HEK293 (cell line): ENCODE results near the gene TSC2.

ENCODE experiments used
- CTCF ChIA-PET: fragments of 350-600 bp; formaldehyde crosslinking; extraction: SDS; loops from one replicate; lab custom pipeline; 2021; ENCODE audit warnings: antibody characterized with exemption; lab: Yijun Ruan, JAX
- POLR2A ChIA-PET: fragments of 300-600 bp; formaldehyde crosslinking; extraction: SDS; loops from one replicate; lab custom pipeline; 2020; ENCODE audit warnings: antibody characterized with exemption, inconsistent platforms; lab: Yijun Ruan, JAX
- H3K27ac ChIP-seq: fragments of 200-500 bp; sonication (Bioruptor generic); 2 replicates; pipeline ENCODE4 v1.5.1; 2014; ENCODE audit warnings: low read depth, low read length, control low read depth, inconsistent platforms; ENCODE audit errors: extremely low read depth
- H3K36me3 ChIP-seq, 2 experiments: fragments of 200-500 bp in 1 of 2; sonication (Bioruptor generic) in 1 of 2; 1 replicate in 1 of 2; 2 replicates in 1 of 2; pipeline ENCODE4 v1.5.1; 2014 to 2017; ENCODE audit warnings: inconsistent platforms in 2 of 2, low read length in 2 of 2; ENCODE audit not compliant: control insufficient read depth in 2 of 2, insufficient read depth in 1 of 2
- H3K4me1 ChIP-seq: fragments of 200-500 bp; sonication (Bioruptor generic); 2 replicates; pipeline ENCODE4 v1.5.1; 2014; ENCODE audit warnings: mild to moderate bottlenecking, low read length, inconsistent platforms; ENCODE audit not compliant: control insufficient read depth, insufficient read depth
- H3K4me3 ChIP-seq: 2 replicates; pipeline ENCODE4 v1.5.1; 2011; ENCODE audit warnings: low read depth, mild to moderate bottlenecking, control low read depth, low read length, moderate library complexity
- H3K9me3 ChIP-seq: fragments of 200-500 bp; sonication (Bioruptor generic); 2 replicates; pipeline ENCODE4 v1.5.1; 2014; ENCODE audit warnings: low read depth, low read length, inconsistent platforms; ENCODE audit not compliant: control insufficient read depth, insufficient read depth
- AEBP2 ChIP-seq: fragments of 450-650 bp; formaldehyde crosslinking; IDR thresholded peaks from 2 replicates; pipeline ENCODE4 v1.5.1; 2016; ENCODE audit warnings: missing biosample characterization, missing genetic modification characterization, borderline replicate concordance
- ATF2 ChIP-seq: fragments of 450-650 bp; formaldehyde crosslinking; IDR thresholded peaks from 2 replicates; pipeline ENCODE4 v1.5.1; 2016; ENCODE audit warnings: missing biosample characterization, missing genetic modification characterization, low read depth
- FEZF1 ChIP-seq: fragments of 450-650 bp; formaldehyde crosslinking; IDR thresholded peaks from 2 replicates; pipeline ENCODE4 v1.5.1; 2016; ENCODE audit warnings: missing biosample characterization, missing genetic modification characterization
- INSM2 ChIP-seq: fragments of 450-650 bp; formaldehyde crosslinking; IDR thresholded peaks from 2 replicates; pipeline ENCODE4 v1.5.1; 2016; ENCODE audit warnings: missing biosample characterization, missing genetic modification characterization
- PBX3 ChIP-seq: sonication (generic); formaldehyde crosslinking; IDR thresholded peaks from 2 replicates; pipeline ENCODE4 v1.8.1; 2022; ENCODE audit warnings: mild to moderate bottlenecking, moderate library complexity, missing genetic modification reagents
- SCRT2 ChIP-seq: fragments of 450-650 bp; formaldehyde crosslinking; IDR thresholded peaks from 2 replicates; pipeline ENCODE4 v1.5.1; 2016; ENCODE audit warnings: missing biosample characterization, missing genetic modification characterization
- YY1 ChIP-seq: fragments of 450-650 bp; formaldehyde crosslinking; IDR thresholded peaks from 2 replicates; pipeline ENCODE4 v1.5.1; 2018; ENCODE audit warnings: missing biosample characterization, missing genetic modification characterization
- ZBTB48 ChIP-seq: fragments of 450-650 bp; formaldehyde crosslinking; IDR thresholded peaks from 2 replicates; pipeline ENCODE4 v1.5.1; 2016; ENCODE audit warnings: missing biosample characterization, missing genetic modification characterization
- ZNF157 ChIP-seq: fragments of 450-650 bp; formaldehyde crosslinking; IDR thresholded peaks from 2 replicates; pipeline ENCODE4 v1.5.1; 2016; ENCODE audit warnings: missing biosample characterization, missing genetic modification characterization
- ZNF174 ChIP-seq: fragments of 450-650 bp; formaldehyde crosslinking; IDR thresholded peaks from 2 replicates; pipeline ENCODE4 v1.5.0; 2017; ENCODE audit warnings: missing biosample characterization, mild to moderate bottlenecking, missing genetic modification characterization
- ZNF19 ChIP-seq: fragments of 450-650 bp; formaldehyde crosslinking; IDR thresholded peaks from 2 replicates; pipeline ENCODE4; 2016; ENCODE audit warnings: missing biosample characterization, missing genetic modification characterization, low read depth
- ZNF2 ChIP-seq: fragments of 450-650 bp; formaldehyde crosslinking; IDR thresholded peaks from 2 replicates; pipeline ENCODE4 v1.5.1; 2016; ENCODE audit warnings: missing biosample characterization, missing genetic modification characterization
- ZNF23 ChIP-seq: fragments of 450-650 bp; formaldehyde crosslinking; IDR thresholded peaks from 2 replicates; pipeline ENCODE4 v1.5.1; 2016; ENCODE audit warnings: missing biosample characterization, missing genetic modification characterization, borderline replicate concordance
- ZNF280C ChIP-seq: fragments of 450-650 bp; formaldehyde crosslinking; IDR thresholded peaks from 2 replicates; pipeline ENCODE4 v1.5.1; 2016; ENCODE audit warnings: missing biosample characterization, missing genetic modification characterization
- ZNF639 ChIP-seq: fragments of 450-650 bp; formaldehyde crosslinking; IDR thresholded peaks from 2 replicates; pipeline ENCODE4 v1.5.1; 2016; ENCODE audit warnings: missing biosample characterization, missing genetic modification characterization
- ZNF692 ChIP-seq: fragments of 450-650 bp; formaldehyde crosslinking; IDR thresholded peaks from 2 replicates; pipeline ENCODE4 v1.5.1; 2016; ENCODE audit warnings: missing biosample characterization, missing genetic modification characterization
- ZNF76 ChIP-seq: fragments of 450-650 bp; formaldehyde crosslinking; IDR thresholded peaks from 2 replicates; pipeline ENCODE4; 2016; ENCODE audit warnings: low read depth, missing biosample characterization, missing genetic modification characterization, borderline replicate concordance
- ZNF776 ChIP-seq: fragments of 450-650 bp; formaldehyde crosslinking; IDR thresholded peaks from 2 replicates; pipeline ENCODE4 v1.5.0; 2017; ENCODE audit warnings: missing biosample characterization, missing genetic modification characterization, borderline replicate concordance
- ZSCAN4 ChIP-seq: fragments of 450-650 bp; formaldehyde crosslinking; IDR thresholded peaks from 2 replicates; pipeline ENCODE4 v1.5.1; 2017; ENCODE audit warnings: missing biosample characterization, missing genetic modification characterization

TSC2 gene

GRCh38 chr16:2061023-2061422, 13.2 kb downstream of the TSC2 start (continued):
- TF ChIP-seq ZNF692 (no peak), ZNF23 (tag by site-specific recombination) (no peak), AEBP2 (tag by site-specific recombination) (no peak)

GRCh38 chr16:2061526-2061925, 13.7 kb downstream of the TSC2 start:
- CTCF ChIA-PET: no interaction called here
- no peak for TF ChIP-seq ATF2 (tag by site-specific recombination)
- no peak for TF ChIP-seq YY1
- no peak for TF ChIP-seq SCRT2 (tag by site-specific recombination)
- no peak for TF ChIP-seq ZNF19
- no peak for TF ChIP-seq ZNF174 (tag by site-specific recombination)
- TF ChIP-seq ZBTB48: no peak
- no peak for TF ChIP-seq FEZF1 (tag by site-specific recombination)
- TF ChIP-seq ZNF639 (tag by site-specific recombination): no peak
- no peak for TF ChIP-seq ZNF280C
- TF ChIP-seq PBX3: no peak
- no peak for TF ChIP-seq ZSCAN4
- TF ChIP-seq INSM2 (tag by site-specific recombination): no peak
- no peak for TF ChIP-seq ZNF2 (tag by site-specific recombination)
- no peak for TF ChIP-seq ZNF76 (tag by site-specific recombination)
- TF ChIP-seq ZNF157 (tag by site-specific recombination): no peak
- TF ChIP-seq ZNF776: no peak
- Histone ChIP-seq H3K36me3 (peaks cover 4 to 77% of the 10 kb centered on the region in 2 experiments; a peak in 2 of 3 replicates), H3K27ac (no peak overlapping the region), H3K4me1 (no peaks in the 10 kb centered on the region), H3K9me3 (no peaks in the 10 kb centered on the region), H3K4me3 (no peak overlapping the region)
- POLR2A ChIA-PET: interaction anchor here (1.9 kb wide), 1 partner anchor 94 kb away, joined by 8 read pairs; the partner anchor contains the start of gene TRAF7
